Peyer's patch (tissue), 4 donors: Measurements from ENCODE around the gene EPN1. TPM values are rescaled to one million over a fixed set of nuclear protein-coding genes. Genes with fewer than 3 reads are reported as not detected.

Experiments
- DNase-seq, 3 donors: peaks; one replicate each; pipeline ENCODE4 v3.0.0-alpha.2; 2017 to 2019
- H3K27ac ChIP-seq, 4 donors: fragments of 200-600 bp; sonication (generic); one replicate each; pipeline ENCODE4 v1.5.1; 2016 to 2019
- H3K27me3 ChIP-seq, 2 donors: fragments of 200-600 bp; sonication (generic); one replicate each; pipeline ENCODE4 v1.5.1; 2019
- H3K36me3 ChIP-seq, 3 donors: fragments of 200-600 bp; sonication (generic); one replicate each; pipeline ENCODE4 v1.5.1; 2016 to 2019
- H3K4me1 ChIP-seq, 4 donors: fragments of 200-600 bp; sonication (generic); one replicate each; pipeline ENCODE4 v1.5.1; 2016 to 2019
- H3K4me3 ChIP-seq, 4 donors: fragments of 200-600 bp; sonication (generic); 1 replicate in 3 of 4; 2 replicates in 1 of 4; pipeline ENCODE4 v1.5.1; 2016 to 2019; ENCODE audit warnings: mild to moderate bottlenecking in 1 of 4
- H3K9me3 ChIP-seq, 4 donors: fragments of 200-600 bp; sonication (generic); one replicate each; pipeline ENCODE4 v1.5.1; 2016 to 2019; ENCODE audit warnings: mild to moderate bottlenecking in 1 of 4
- CTCF ChIP-seq, 6 experiments: fragments of 450-650 bp in 4 of 6; fragments of 200-600 bp in 2 of 6; sonication (generic) in 1 of 6; IDR thresholded peaks; one replicate each; pipeline ENCODE4 v1.5.1; 2017 to 2019; ENCODE audit warnings: antibody characterized with exemption in 6 of 6, mild to moderate bottlenecking in 3 of 6, moderate library complexity in 1 of 6
- POLR2A ChIP-seq, 2 donors: fragments of 450-650 bp; IDR thresholded peaks; one replicate each; pipeline ENCODE4 v1.5.1; 2017; ENCODE audit warnings: antibody characterized with exemption in 2 of 2, mild to moderate bottlenecking in 2 of 2, moderate library complexity in 2 of 2
- total RNA-seq, 4 donors: library from RNA; depleted of rRNA; stranded (reverse); fragments of >200 nt; gene quantifications; one replicate each; pipeline ENCODE4 v1.1.0, GENCODE V29; 2016

Gene EPN1
- total RNA-seq, 4 donors from 2014 or later = 120 to 241 (median 163) TPM

- H3K4me1 ChIP-seq = peaks cover 0 to 15% (median 0%) of the 10 kb centered on the region in 4 donors
- H3K9me3 ChIP-seq = no peaks in the 10 kb centered on the region
- no peak overlapping the region for H3K4me3 ChIP-seq
- peak in 2 of 3 donors; percentile 61 to 79 for DNase-seq
- H3K27me3 ChIP-seq = no peaks in the 10 kb centered on the region
- H3K27ac ChIP-seq = peak overlapping the region in 1 of 4 donors; percentile 35
- TF ChIP-seq POLR2A (IDR thresholded peaks at IDR 0.05) (no peak), CTCF (IDR thresholded peaks at IDR 0.05) (peak in 2 of 6 experiments; percentile 21 to 28)
- peaks cover 0 to 99% (median 3%) of the 10 kb centered on the region in 3 donors for H3K36me3 ChIP-seq
Measured at GRCh38 chr19:55694241-55694655, 19.2 kb downstream of the EPN1 start.

- no peak for TF ChIP-seq CTCF (IDR thresholded peaks at IDR 0.05)
- TF ChIP-seq POLR2A (IDR thresholded peaks at IDR 0.05) = no peak
- no peaks in the 10 kb centered on the region for H3K9me3 ChIP-seq
- H3K4me1 ChIP-seq = peaks cover 0 to 8% (median 0%) of the 10 kb centered on the region in 4 donors
- no peak overlapping the region for H3K4me3 ChIP-seq
- DNase-seq = peak in 1 of 3 donors; percentile 42
- no peaks in the 10 kb centered on the region for H3K27me3 ChIP-seq
- H3K27ac ChIP-seq = peak overlapping the region in 1 of 4 donors; percentile 35
- H3K36me3 ChIP-seq = peaks cover 0 to 99% (median 3%) of the 10 kb centered on the region in 3 donors
Measured at GRCh38 chr19:55694656-55695491, 19.8 kb downstream of the EPN1 start.

- H3K36me3 ChIP-seq = peaks cover 0 to 99% (median 0%) of the 10 kb centered on the region in 3 donors
- H3K27me3 ChIP-seq = no peaks in the 10 kb centered on the region
- TF ChIP-seq POLR2A (IDR thresholded peaks at IDR 0.05) = no peak
- TF ChIP-seq CTCF (IDR thresholded peaks at IDR 0.05) = no peak
- H3K4me3 ChIP-seq = no peak overlapping the region
- peaks cover 0 to 7% (median 0%) of the 10 kb centered on the region in 4 donors for H3K4me1 ChIP-seq
- peak in 1 of 3 donors; percentile 35 for DNase-seq
- no peak overlapping the region for H3K27ac ChIP-seq
- no peaks in the 10 kb centered on the region for H3K9me3 ChIP-seq
Measured at GRCh38 chr19:55695511-55696290, 20.7 kb downstream of the EPN1 start.

- Histone ChIP-seq H3K4me1 (peaks cover 0 to 8% (median 0%) of the 10 kb centered on the region in 4 donors), H3K9me3 (no peaks in the 10 kb centered on the region), H3K4me3 (no peak overlapping the region), H3K36me3 (peaks cover 0 to 93% (median 0%) of the 10 kb centered on the region in 3 donors), H3K27ac (no peak overlapping the region), H3K27me3 (no peaks in the 10 kb centered on the region)
- peak in 1 of 3 donors; percentile 36 for DNase-seq
- TF ChIP-seq CTCF (IDR thresholded peaks at IDR 0.05) (no peak), POLR2A (IDR thresholded peaks at IDR 0.05) (no peak)
Measured at GRCh38 chr19:55696301-55697068, 21.5 kb downstream of the EPN1 start.

- H3K4me3 ChIP-seq = no peak overlapping the region
- peak in 1 of 3 donors; percentile 22 for DNase-seq
- TF ChIP-seq POLR2A (IDR thresholded peaks at IDR 0.05) = no peak
- TF ChIP-seq CTCF (IDR thresholded peaks at IDR 0.05) = no peak
- peaks cover 0 to 87% (median 0%) of the 10 kb centered on the region in 3 donors for H3K36me3 ChIP-seq
- H3K27me3 ChIP-seq = no peaks in the 10 kb centered on the region
- H3K4me1 ChIP-seq = peaks cover 0 to 14% (median 0%) of the 10 kb centered on the region in 4 donors
- no peaks in the 10 kb centered on the region for H3K9me3 ChIP-seq
- no peak overlapping the region for H3K27ac ChIP-seq
Measured at GRCh38 chr19:55697069-55697440, 22.0 kb downstream of the EPN1 start.
